HG02852 (cell line): Measurements from ENCODE around the gene ZNF653.
"Not testable (repeated sequence)": the region's sequence is repeated elsewhere in the genome, so short reads cannot be mapped to it uniquely, and the experiment has no call there.

Experiments used
- ATAC-seq: cut with Tn5 transposase; IDR thresholded peaks from one replicate; pipeline ENCODE4 v1.9.1; 2021; ENCODE audit warnings: mild to moderate bottlenecking, moderate library complexity; ENCODE audit not compliant: unreplicated experiment

Gene ZNF653

GRCh38 chr19:11483366-11484111, 22.1 kb downstream of the ZNF653 start:
- no peak for ATAC-seq

GRCh38 chr19:11482384-11483050, 23.1 kb downstream of the ZNF653 start:
- ATAC-seq: no peak

- ATAC-seq: no peak
Measured at GRCh38 chr19:11481534-11482383, 23.9 kb downstream of the ZNF653 start.

- no peak for ATAC-seq
Measured at GRCh38 chr19:11480715-11481533, 24.7 kb downstream of the ZNF653 start, which contains the start of gene ELAVL3. TSS of gene ELAVL3 (minus strand) at chr19:11481046. CDS start at chr19:11480608, 438 bp downstream.

GRCh38 chr19:11479898-11480714, 25.5 kb downstream of the ZNF653 start:
- ATAC-seq: no peak

GRCh38 chr19:11479090-11479897, 26.3 kb downstream of the ZNF653 start:
- ATAC-seq: no peak

- ATAC-seq: no peak
Measured at GRCh38 chr19:11478167-11479089, 27.2 kb downstream of the ZNF653 start.

GRCh38 chr19:11475861-11476260, 29.8 kb downstream of the ZNF653 start:
- ATAC-seq: no peak

- not testable (repeated sequence) for ATAC-seq
Measured at GRCh38 chr19:11475343-11475742, 30.3 kb downstream of the ZNF653 start.

GRCh38 chr19:11473725-11474124, 31.9 kb downstream of the ZNF653 start:
- ATAC-seq: no peak

- ATAC-seq: not testable (repeated sequence)
Measured at GRCh38 chr19:11468266-11468845, 37.3 kb downstream of the ZNF653 start.

- ATAC-seq: no peak
Measured at GRCh38 chr19:11465600-11465999, 40.0 kb downstream of the ZNF653 start.

GRCh38 chr19:11464333-11465265, 41.0 kb downstream of the ZNF653 start:
- ATAC-seq: no peak

- no peak for ATAC-seq
Measured at GRCh38 chr19:11463391-11463790, 42.2 kb downstream of the ZNF653 start.

- no peak for ATAC-seq
Measured at GRCh38 chr19:11461453-11461852, 44.2 kb downstream of the ZNF653 start.

- no peak for ATAC-seq
Measured at GRCh38 chr19:11460207-11460606, 45.4 kb downstream of the ZNF653 start.
